Astrocyte (in vitro differentiated cells and primary cell): ENCODE measurements around the gene ERC1. TPM values are rescaled to one million over a fixed set of nuclear protein-coding genes. Genes with fewer than 3 reads are reported as not detected.

ENCODE experiments used
- DNase-seq: peaks from one replicate; pipeline ENCODE4 v3.0.0-alpha.2; 2010; ENCODE audit warnings: low read depth
- FAIRE-seq: peaks from 2 replicates; lab custom pipeline; 2011; peaks lifted over from hg19 to GRCh38; lab: Jason Lieb, UNC
- H2AFZ ChIP-seq: 2 replicates; pipeline ENCODE4 v1.6.0; 2012; ENCODE audit warnings: low read depth, low read length, inconsistent platforms
- H3K27ac ChIP-seq: 2 replicates; pipeline ENCODE4 v1.5.1; 2011; ENCODE audit warnings: low read depth, low read length, inconsistent platforms
- H3K27me3 ChIP-seq: 2 replicates; pipeline ENCODE4 v1.6.0; 2011; ENCODE audit warnings: low read length, inconsistent platforms; ENCODE audit not compliant: insufficient read depth
- H3K36me3 ChIP-seq: 2 replicates; pipeline ENCODE4 v1.5.1; 2011; ENCODE audit warnings: low read length, inconsistent platforms; ENCODE audit not compliant: insufficient read depth
- H3K4me1 ChIP-seq: 2 replicates; pipeline ENCODE4 v1.5.1; 2011; ENCODE audit warnings: low read length, inconsistent platforms; ENCODE audit not compliant: insufficient read depth
- H3K4me2 ChIP-seq: 2 replicates; pipeline ENCODE4 v1.6.0; 2012; ENCODE audit warnings: low read length, inconsistent platforms
- H3K4me3 ChIP-seq: 2 replicates; pipeline ENCODE4 v1.5.1; 2011; ENCODE audit warnings: low read depth, mild to moderate bottlenecking, low read length, inconsistent platforms; ENCODE audit not compliant: insufficient read depth
- H3K79me2 ChIP-seq: 2 replicates; pipeline ENCODE4 v1.6.0; 2012; ENCODE audit warnings: mild to moderate bottlenecking, low read length, inconsistent platforms; ENCODE audit not compliant: insufficient read depth
- H3K9ac ChIP-seq: 2 replicates; pipeline ENCODE4 v1.6.0; 2012; ENCODE audit warnings: mild to moderate bottlenecking, low read length, inconsistent platforms
- H3K9me3 ChIP-seq: 2 replicates; pipeline ENCODE4 v1.5.1; 2012; ENCODE audit warnings: low read depth, mild to moderate bottlenecking, low read length, inconsistent platforms; ENCODE audit not compliant: insufficient read depth
- H4K20me1 ChIP-seq: 2 replicates; pipeline ENCODE4 v1.6.0; 2012; ENCODE audit warnings: low read length, inconsistent platforms; ENCODE audit not compliant: insufficient read depth
- H3K27ac Mint-ChIP-seq: one replicate; pipeline ENCODE4 v1.8.0; 2021; ENCODE audit warnings: mild to moderate bottlenecking, mixed read lengths; ENCODE audit not compliant: unreplicated experiment
- H3K27me3 Mint-ChIP-seq: one replicate; pipeline ENCODE4 v1.8.0; 2021; ENCODE audit warnings: low read depth, mixed read lengths; ENCODE audit not compliant: unreplicated experiment
- H3K36me3 Mint-ChIP-seq: one replicate; pipeline ENCODE4 v1.8.0; 2021; ENCODE audit warnings: low read depth, mixed read lengths; ENCODE audit not compliant: unreplicated experiment
- H3K4me1 Mint-ChIP-seq: one replicate; pipeline ENCODE4 v1.8.0; 2021; ENCODE audit warnings: low read depth, mixed read lengths; ENCODE audit not compliant: unreplicated experiment
- H3K4me3 Mint-ChIP-seq: one replicate; pipeline ENCODE4 v1.8.0; 2021; ENCODE audit warnings: mild to moderate bottlenecking, moderate library complexity, mixed read lengths; ENCODE audit not compliant: unreplicated experiment
- H3K9me3 Mint-ChIP-seq: one replicate; pipeline ENCODE4 v1.8.0; 2021; ENCODE audit warnings: mild to moderate bottlenecking, mixed read lengths; ENCODE audit not compliant: unreplicated experiment
- CTCF ChIP-seq: IDR thresholded peaks from 2 replicates; pipeline ENCODE4 v1.5.1; 2011; ENCODE audit warnings: low read depth, mild to moderate bottlenecking, inconsistent platforms, low read length, moderate library complexity; ENCODE audit not compliant: insufficient read depth
- EZH2 ChIP-seq: IDR thresholded peaks from 2 replicates; pipeline ENCODE4 v1.6.1; 2012; ENCODE audit warnings: mild to moderate bottlenecking, low read length, inconsistent platforms; ENCODE audit not compliant: insufficient read depth
- total RNA-seq: library from RNA; stranded (reverse); gene quantifications from 2 replicates; pipeline ENCODE4 v1.2.1, GENCODE V29; 2021

The ERC1 gene
- total RNA-seq, 1 donor from 2014 or later: 67.1 TPM

GRCh38 chr12:1496162-1496900 lies 505.3 kb downstream of the ERC1 start:
- no peak for DNase-seq
- H3K79me2 ChIP-seq: no peaks in the 10 kb centered on the region
- no peak for FAIRE-seq
- peak overlapping the region; percentile 65 for H3K4me2 ChIP-seq
- no peak overlapping the region for H3K4me3 ChIP-seq
- peaks cover 22% of the 10 kb centered on the region for H3K4me1 ChIP-seq
- H2AFZ ChIP-seq: no peak overlapping the region
- TF ChIP-seq EZH2 (no peak), CTCF (no peak)
- H3K27me3 ChIP-seq: no peaks in the 10 kb centered on the region
- Mint-ChIP-seq H3K4me1 (peaks cover 7% of the 10 kb centered on the region), H3K9me3 (peaks cover 4% of the 10 kb centered on the region), H3K36me3 (peaks cover 31% of the 10 kb centered on the region), H3K27me3 (no peaks in the 10 kb centered on the region), H3K27ac (no peak overlapping the region), H3K4me3 (no peak overlapping the region)
- H3K27ac ChIP-seq: no peak overlapping the region
- no peak overlapping the region for H3K9ac ChIP-seq
- H4K20me1 ChIP-seq: no peaks in the 10 kb centered on the region
- peaks cover 2% of the 10 kb centered on the region for H3K9me3 ChIP-seq
- H3K36me3 ChIP-seq: no peaks in the 10 kb centered on the region

GRCh38 chr12:1497161-1497560 lies 506.1 kb downstream of the ERC1 start:
- no peak overlapping the region for H2AFZ ChIP-seq
- H3K27ac ChIP-seq: no peak overlapping the region
- no peak overlapping the region for H3K4me3 Mint-ChIP-seq

More at GRCh38 chr12:1497161-1497560, 506.1 kb downstream of the ERC1 start:
- peaks cover 4% of the 10 kb centered on the region for H3K4me1 Mint-ChIP-seq
- Histone ChIP-seq H3K9me3 (peaks cover 2% of the 10 kb centered on the region), H3K4me2 (no peak overlapping the region), H3K36me3 (no peaks in the 10 kb centered on the region), H3K4me1 (peaks cover 22% of the 10 kb centered on the region), H3K9ac (no peak overlapping the region), H3K27me3 (no peaks in the 10 kb centered on the region), H3K79me2 (no peaks in the 10 kb centered on the region), H4K20me1 (no peaks in the 10 kb centered on the region), H3K4me3 (no peak overlapping the region)
- FAIRE-seq (no peak), DNase-seq (no peak)
- peaks cover 4% of the 10 kb centered on the region for H3K9me3 Mint-ChIP-seq
- H3K27me3 Mint-ChIP-seq: no peaks in the 10 kb centered on the region
- peaks cover 23% of the 10 kb centered on the region for H3K36me3 Mint-ChIP-seq
- H3K27ac Mint-ChIP-seq: no peak overlapping the region
- no peak for TF ChIP-seq EZH2
- TF ChIP-seq CTCF: no peak
